ENCODE results near the gene PTTG1IP.

PTTG1IP gene

GRCh38 chr21:44867464-44867863, 6.0 kb downstream of the PTTG1IP start:
- no peak for TF ChIP-seq CTCF (IDR thresholded peaks at IDR 0.05; ENCODE audit: control extremely low read depth, extremely low read depth, low read depth, missing control alignments)
- DNase-seq (ENCODE audit: extremely low spot score), result no peak
- CTCF ChIA-PET, result interaction anchor here (0.7 kb wide), 1 partner anchor 9 kb away, joined by 3 read pairs; no protein-coding TSS in a partner anchor
- POLR2A ChIA-PET, result no interaction called here

- ChIA-PET POLR2A (no interaction called here), CTCF (no interaction called here)
- DNase-seq (ENCODE audit: extremely low spot score), result no peak
- TF ChIP-seq CTCF (IDR thresholded peaks at IDR 0.05; ENCODE audit: control extremely low read depth, extremely low read depth, low read depth, missing control alignments), result no peak
These were observed 6.7 kb downstream of the PTTG1IP start for GRCh38 chr21:44866780-44867179.

GRCh38 chr21:44865561-44866280, 7.8 kb downstream of the PTTG1IP start:
- no peak for DNase-seq (ENCODE audit: extremely low spot score)
- POLR2A ChIA-PET, result no interaction called here
- CTCF ChIA-PET, result no interaction called here
- no peak for TF ChIP-seq CTCF (IDR thresholded peaks at IDR 0.05; ENCODE audit: control extremely low read depth, extremely low read depth, low read depth, missing control alignments)

DNA sequence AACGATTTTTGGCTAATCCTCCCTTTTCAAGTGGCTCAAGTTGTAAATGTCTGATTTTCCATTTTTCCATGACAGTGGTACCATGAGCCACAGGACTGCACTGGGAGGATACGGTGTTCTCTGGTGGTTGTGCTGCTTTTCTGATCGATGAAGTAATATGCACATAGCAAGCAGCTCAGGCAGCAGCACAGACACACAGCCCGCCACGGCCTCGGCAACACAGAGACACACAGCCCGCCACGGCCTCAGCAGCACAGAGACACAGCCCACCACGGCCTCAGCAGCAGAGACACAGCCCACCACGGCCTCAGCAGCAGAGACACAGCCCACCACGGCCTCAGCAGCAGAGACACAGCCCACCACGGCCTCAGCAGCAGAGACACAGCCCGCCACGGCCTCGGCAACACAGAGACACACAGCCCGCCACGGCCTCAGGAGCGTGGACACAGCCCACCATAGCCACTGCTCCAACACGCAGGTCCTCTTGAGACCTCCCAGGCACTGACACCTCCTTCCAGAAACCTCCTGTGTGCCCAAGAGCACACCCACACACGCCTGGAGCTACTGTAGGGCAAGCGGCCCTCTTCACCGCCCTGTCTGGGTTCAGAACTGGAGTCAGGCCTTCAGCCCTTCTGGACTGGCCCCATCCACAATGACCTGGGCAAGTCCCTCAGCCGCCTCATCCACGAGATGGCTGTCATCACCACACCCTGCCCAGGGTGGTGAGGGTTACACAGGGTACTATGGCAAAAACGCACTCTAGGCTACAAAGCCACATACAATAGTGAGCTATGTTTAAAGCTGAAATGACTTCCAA, 10.4 kb downstream of the PTTG1IP start:
- POLR2A ChIA-PET, result no interaction called here
- DNase-seq (ENCODE audit: extremely low spot score), result no peak
- CTCF ChIA-PET, result no interaction called here
- TF ChIP-seq CTCF (IDR thresholded peaks at IDR 0.05; ENCODE audit: control extremely low read depth, extremely low read depth, low read depth, missing control alignments), result no peak

GRCh38 chr21:44858791-44859190, 14.7 kb downstream of the PTTG1IP start:
- POLR2A ChIA-PET, result no interaction called here
- no peak for TF ChIP-seq CTCF (IDR thresholded peaks at IDR 0.05; ENCODE audit: control extremely low read depth, extremely low read depth, low read depth, missing control alignments)
- no peak for DNase-seq (ENCODE audit: extremely low spot score)
- CTCF ChIA-PET, result interaction anchor here (1.6 kb wide), 1 partner anchor 14 kb away, joined by 3 read pairs; no protein-coding TSS in a partner anchor

DNA sequence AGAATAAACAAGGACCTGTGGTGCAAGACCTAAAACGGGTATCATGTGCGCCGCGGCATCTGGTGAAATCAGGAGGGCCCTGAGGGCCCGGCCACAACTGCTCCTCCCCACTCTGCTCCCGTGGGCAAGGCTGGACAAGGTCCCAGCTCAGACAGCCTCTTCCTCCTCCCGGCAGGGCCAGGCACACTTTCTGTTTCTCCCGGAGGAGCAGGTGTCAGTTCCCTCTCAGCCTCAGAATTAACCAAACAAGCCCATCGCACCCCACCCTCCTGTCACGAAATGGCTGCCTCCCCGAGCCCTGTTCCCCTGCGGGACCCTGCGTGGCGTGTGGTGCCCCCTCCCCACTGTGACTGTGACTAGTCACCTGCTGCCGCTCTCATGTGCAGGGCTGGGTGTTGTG, 15.2 kb downstream of the PTTG1IP start:
- no peak for TF ChIP-seq CTCF (IDR thresholded peaks at IDR 0.05; ENCODE audit: control extremely low read depth, extremely low read depth, low read depth, missing control alignments)
- ChIA-PET POLR2A (no interaction called here), CTCF (interaction anchor here (0.7 to 1.6 kb wide), 3 partner anchors 12 to 18 kb away, joined by 3 read pairs; no protein-coding TSS in a partner anchor)
- DNase-seq (ENCODE audit: extremely low spot score), result no peak
